Endothelial cell of umbilical vein (primary cell): ENCODE results near the gene GATA3.

Source experiments
- CTCF ChIP-seq, 2 donors: IDR thresholded peaks; 1 replicate in 1 of 2; 2 replicates in 1 of 2; pipeline ENCODE4 v1.5.1; 2011; ENCODE audit warnings: low read length in 2 of 2, mild to moderate bottlenecking in 2 of 2, moderate library complexity in 2 of 2, control low read depth in 1 of 2, inconsistent platforms in 1 of 2, low read depth in 1 of 2; ENCODE audit not compliant: insufficient read depth in 1 of 2; ENCODE audit errors: extremely low read depth in 1 of 2
- EZH2 ChIP-seq: IDR thresholded peaks from 2 replicates; pipeline ENCODE4 v1.6.1; 2012; ENCODE audit warnings: borderline replicate concordance, low read depth, mild to moderate bottlenecking, moderate library complexity, low read length, inconsistent platforms; ENCODE audit not compliant: severe bottlenecking
- FOS ChIP-seq: IDR thresholded peaks from 2 replicates; pipeline ENCODE4 v1.6.1; 2011; ENCODE audit warnings: mild to moderate bottlenecking, low read length, moderate library complexity, borderline replicate concordance; ENCODE audit not compliant: insufficient read depth
- MAX ChIP-seq: IDR thresholded peaks from 2 replicates; pipeline ENCODE4 v1.6.1; 2011; ENCODE audit not compliant: insufficient read depth, insufficient read length
- POLR2A ChIP-seq: IDR thresholded peaks from 2 replicates; pipeline ENCODE4 v1.6.1; 2012; ENCODE audit warnings: low read depth, mild to moderate bottlenecking, control low read depth, low read length
- POLR2AphosphoS5 ChIP-seq: IDR thresholded peaks from 2 replicates; pipeline ENCODE4 v1.6.1; 2012; ENCODE audit warnings: low read depth, mild to moderate bottlenecking, control low read depth, low read length, moderate library complexity; ENCODE audit not compliant: insufficient read depth

GRCh38 chr10:8052341-8052955, 2.0 kb upstream of the GATA3 start:
- TF ChIP-seq POLR2A = no peak
- no peak for TF ChIP-seq FOS
- TF ChIP-seq CTCF (IDR thresholded peaks at IDR 0.05; ENCODE audit: extremely low read depth in 1 of 2, insufficient read depth in 1 of 2, low read depth in 1 of 2, low read length in 2 of 2) = no peak
- TF ChIP-seq EZH2 = no peak
- no peak for TF ChIP-seq POLR2AphosphoS5
- no peak for TF ChIP-seq MAX
